Hematopoietic multipotent progenitor cell treated with erythropoietin and hydrocortisone succinate and interleukin-3 and kit ligand, for 6 days (in vitro differentiated cells): ENCODE data around the gene UBE3C.
"Not testable (repeated sequence)": the region's sequence is repeated elsewhere in the genome, so short reads cannot be mapped to it uniquely, and the experiment has no call there.

Experiments used
- DNase-seq: peaks from one replicate; pipeline ENCODE4 v3.0.0-alpha.2; 2015

UBE3C gene

DNA sequence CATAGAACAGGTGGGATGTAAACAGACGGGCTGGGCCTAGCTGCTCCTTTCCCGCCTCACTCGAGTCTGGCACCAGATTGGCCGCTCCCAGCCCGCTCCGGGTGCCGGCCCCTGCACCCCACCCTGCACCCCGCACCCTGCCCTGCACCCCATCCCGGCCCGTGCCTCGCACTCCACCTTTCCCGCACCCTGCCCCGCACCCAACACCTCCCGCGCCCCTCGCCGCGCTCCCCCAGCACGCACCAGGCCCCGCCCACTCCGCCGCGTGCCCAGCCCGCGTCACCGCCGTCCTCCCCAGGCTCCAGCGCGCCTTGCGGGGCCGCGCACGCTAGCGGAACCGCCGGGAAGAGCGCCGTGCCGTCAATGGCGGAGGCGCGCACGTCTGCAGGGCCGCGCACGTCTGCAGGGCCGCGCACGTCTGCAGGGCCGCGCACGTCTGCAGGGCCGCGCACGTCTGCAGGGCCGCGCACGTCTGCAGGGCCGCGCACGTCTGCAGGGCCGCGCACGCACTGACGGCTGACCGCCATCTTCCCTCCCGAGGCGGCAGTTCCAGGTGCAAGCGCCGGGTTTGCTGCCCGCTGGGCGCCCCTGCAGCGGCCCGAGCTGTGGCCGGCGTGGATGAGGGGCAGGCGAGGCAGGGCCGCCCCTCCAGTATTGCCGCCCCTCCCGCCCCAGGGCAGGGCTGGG is at the start of gene UBE3C:
TSS of gene UBE3C (plus strand) at position 503 of the 687 bp plus-strand sequence. CDS start 347 bp downstream, outside the sequence.
- peak; percentile 92 for DNase-seq

GRCh38 chr7:157089100-157089610 is 49.6 kb upstream of the UBE3C start:
- DNase-seq = no peak

DNA sequence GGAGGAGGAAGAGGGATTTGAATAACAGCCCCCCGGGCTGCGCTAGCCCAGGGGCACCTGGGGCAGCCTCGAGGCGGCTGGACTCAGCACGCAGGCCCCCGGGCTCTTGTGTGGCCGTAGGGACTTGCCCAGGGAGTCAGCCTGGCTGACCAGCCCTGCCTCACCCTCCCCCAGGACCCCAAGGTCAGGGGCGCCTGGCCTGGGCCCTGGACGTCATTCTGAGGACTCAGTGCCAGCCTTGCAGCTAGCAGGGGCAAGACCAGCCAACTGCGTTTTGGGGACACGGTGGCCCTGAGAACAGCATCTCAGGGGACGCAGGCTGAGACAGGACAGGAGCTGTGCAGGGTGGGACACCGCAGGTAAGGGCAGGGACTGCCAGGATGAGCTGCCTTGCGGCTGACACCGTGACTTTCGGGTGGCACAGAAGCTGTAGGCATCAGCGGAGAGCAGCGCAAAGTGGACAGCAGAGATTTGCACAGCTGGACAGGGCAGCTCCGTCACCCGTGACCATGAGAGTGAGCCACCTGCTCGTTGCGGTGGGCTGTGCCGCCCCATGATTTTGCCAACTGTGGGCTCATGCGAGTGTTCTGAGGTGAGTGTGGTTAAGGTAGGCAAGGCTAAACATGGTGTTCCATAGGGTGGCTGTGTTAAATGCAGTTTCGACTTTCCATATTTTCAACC is 48.1 kb upstream of the UBE3C start:
- DNase-seq = no peak

DNA sequence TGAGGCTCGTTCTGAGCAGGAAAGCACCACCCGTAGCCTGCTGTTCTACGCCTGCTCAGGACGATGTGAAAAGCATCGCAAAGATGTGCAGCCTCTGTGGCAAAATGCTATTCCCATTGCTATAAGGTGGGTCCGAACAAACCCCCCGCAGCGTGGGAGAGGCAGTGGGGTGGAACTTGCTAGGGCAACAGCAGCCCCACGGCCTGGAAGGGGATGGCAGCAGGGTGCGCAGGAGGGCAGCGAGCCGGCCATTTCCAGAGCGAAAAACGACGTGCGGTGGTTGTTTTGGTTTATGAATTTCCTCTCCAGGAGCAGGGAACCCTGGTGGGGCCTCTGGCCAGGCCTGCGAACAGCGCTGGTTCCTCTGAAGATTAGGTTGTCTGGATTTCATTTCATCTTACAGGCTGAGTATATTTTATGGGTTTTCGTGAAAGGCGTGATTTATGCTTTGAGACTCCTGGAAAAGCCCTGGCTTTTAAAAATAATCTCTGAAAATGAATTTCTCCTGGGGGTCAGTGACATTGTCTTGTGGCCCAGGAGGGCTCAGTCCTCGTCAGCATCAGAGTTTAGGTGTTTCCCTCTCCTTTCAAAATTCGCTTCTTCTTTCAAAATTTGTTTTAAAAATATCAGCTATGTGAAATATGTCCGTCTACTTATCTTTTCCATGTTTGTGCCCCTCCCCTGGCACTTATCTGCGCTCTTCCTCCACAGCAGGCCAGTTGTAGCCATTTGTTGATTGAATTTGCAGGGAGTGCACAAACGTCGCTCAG is 42.3 kb upstream of the UBE3C start:
- DNase-seq = no peak

GRCh38 chr7:157097056-157097329 is 41.7 kb upstream of the UBE3C start:
- DNase-seq = no peak

- DNase-seq = no peak
Observed at GRCh38 chr7:157097569-157097968, 41.2 kb upstream of the UBE3C start.

- not testable (repeated sequence) for DNase-seq
Observed at GRCh38 chr7:157100005-157100404, 38.7 kb upstream of the UBE3C start.

GRCh38 chr7:157103641-157104040 is 35.1 kb upstream of the UBE3C start:
- not testable (repeated sequence) for DNase-seq

GRCh38 chr7:157111311-157111710 is 27.4 kb upstream of the UBE3C start:
- no peak for DNase-seq

- DNase-seq = no peak
Observed at GRCh38 chr7:157112706-157113105, 26.0 kb upstream of the UBE3C start.

DNA sequence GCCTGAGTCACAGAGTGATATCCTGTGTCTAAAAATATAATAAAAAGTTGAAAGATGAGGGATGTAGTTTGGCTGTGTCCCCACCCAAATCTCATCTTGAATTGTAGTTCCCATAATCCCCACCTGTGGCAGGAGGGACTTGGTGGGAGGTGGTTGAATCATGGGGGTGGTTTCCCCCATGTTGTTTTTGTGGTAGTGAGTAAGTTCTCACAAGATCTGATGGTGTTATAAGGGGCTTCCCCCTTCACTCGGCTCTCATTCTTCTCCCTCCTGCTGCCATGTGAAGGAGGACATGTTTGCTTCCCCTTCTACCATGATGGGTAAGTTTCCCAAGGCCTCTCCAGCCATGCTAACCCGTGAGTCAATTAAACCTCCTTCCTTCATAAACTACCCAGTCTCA is 25.1 kb upstream of the UBE3C start:
- no peak for DNase-seq

DNA sequence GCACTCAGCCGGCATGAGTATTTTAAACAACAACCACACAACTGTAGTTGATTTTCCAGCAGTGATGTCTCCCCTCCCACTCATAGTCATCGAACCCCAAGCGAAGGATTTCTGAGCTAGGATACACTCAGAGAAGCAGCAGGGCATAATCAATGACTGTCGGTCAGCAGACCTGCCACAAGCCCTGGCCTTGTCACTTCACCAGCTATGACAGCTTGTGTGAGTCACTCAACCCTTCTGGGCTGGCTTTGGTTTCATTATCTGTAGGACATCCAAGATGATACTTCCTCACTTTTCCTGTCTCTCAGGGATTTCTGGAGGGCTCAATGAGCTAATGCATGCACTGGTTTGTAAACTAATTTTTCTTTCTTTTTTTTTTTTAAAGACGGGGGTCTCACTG is 22.0 kb upstream of the UBE3C start:
- DNase-seq = no peak

DNA sequence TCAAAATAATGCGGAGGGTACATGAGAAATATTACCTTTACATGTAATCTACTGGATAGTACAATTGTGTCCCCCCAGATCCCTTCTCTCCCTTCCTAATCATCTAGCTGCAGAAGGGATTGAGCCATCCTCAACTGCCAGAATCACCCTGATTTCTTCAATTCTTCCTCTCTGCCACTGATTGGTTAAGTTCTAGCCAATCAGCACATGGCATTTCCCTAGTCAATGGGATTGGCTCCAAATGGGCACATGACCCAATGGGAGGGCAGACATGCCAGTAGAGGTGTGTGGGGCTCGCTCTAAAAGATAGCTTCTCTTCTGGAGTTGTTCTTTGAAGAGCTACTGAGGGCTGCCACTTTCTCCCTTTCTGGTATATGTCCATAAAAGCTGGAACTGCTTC is 20.9 kb upstream of the UBE3C start:
- no peak for DNase-seq

- DNase-seq = no peak
Observed at GRCh38 chr7:157120181-157120580, 18.5 kb upstream of the UBE3C start.

DNA sequence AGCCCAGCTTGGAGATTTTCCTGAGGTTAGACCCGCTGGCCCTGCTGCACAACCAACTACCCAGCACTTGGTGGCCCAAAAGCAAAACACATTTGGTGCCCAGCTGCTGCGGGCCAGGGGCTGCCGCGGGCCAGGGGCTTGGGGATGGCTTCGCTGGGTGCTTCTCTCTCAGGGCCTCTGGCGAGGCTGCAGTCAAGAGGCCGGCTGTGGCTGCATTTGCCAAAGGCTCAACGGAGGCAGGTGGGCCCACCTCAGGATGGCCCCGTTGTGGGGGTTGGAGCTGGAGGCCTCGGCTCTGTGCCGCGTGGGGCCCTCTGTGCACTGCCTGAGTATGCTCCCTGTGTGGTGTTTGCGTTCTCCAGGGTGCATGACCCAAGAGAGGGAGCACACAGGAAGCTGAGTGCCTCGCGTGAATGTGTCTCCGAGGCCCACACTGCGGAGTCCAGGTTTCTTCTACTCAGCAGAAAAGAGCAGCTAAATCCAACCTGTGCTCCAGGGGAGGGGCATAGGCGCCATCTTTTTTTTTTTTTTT is 17.5 kb upstream of the UBE3C start:
- no peak for DNase-seq

DNA sequence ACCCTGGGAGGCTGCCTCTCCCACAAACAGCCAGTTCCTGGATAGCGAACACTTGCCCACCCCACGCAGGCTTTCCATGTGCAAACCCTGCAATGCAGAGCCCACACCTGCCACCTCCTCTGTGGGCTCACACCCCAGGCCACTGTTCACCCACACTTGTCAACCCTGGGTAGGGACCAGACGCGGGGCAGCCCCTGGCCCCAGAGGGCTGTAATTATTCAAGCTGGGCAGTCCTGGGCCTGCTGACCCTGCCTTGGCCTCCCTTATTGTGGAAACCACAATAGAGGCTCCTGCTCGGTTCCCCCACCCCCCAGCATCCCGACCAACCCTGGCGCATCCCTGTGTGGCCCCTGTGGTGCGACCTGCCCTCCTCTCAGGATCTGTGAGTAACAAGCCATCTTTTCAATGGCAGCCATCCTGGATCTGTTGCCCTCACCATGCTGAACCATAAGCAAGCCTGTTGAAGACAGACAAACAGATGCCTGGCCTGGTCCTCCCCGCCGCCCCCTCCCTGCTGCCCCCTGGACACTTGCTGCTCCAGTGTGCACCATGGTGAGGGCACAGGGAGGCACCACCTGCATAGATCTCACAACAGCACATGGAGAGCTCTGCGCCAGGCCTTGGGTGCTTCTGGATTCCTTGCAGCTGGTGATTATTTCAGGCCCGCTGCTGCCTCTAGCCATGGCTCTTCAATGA is 15.8 kb upstream of the UBE3C start:
- no peak for DNase-seq

DNA sequence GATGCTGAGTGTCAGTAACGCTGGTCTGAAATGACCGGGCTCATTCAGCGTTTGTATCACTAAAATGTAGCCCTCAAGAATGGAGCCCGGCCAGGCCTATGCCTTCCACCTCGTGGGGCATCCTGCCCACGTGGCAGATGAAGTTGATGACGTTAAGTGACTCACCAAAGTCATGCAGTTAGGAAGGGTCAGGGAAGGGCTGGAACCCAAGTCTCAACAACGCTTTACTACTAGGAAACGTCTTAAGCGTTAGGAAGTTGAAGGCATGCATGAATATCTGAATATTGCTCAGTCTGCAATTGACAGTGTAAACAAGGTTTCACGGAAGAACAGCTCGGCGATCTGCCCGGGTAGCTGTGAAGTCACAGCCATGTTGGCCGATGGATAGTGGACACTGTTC is 14.0 kb upstream of the UBE3C start:
- DNase-seq = no peak

DNA sequence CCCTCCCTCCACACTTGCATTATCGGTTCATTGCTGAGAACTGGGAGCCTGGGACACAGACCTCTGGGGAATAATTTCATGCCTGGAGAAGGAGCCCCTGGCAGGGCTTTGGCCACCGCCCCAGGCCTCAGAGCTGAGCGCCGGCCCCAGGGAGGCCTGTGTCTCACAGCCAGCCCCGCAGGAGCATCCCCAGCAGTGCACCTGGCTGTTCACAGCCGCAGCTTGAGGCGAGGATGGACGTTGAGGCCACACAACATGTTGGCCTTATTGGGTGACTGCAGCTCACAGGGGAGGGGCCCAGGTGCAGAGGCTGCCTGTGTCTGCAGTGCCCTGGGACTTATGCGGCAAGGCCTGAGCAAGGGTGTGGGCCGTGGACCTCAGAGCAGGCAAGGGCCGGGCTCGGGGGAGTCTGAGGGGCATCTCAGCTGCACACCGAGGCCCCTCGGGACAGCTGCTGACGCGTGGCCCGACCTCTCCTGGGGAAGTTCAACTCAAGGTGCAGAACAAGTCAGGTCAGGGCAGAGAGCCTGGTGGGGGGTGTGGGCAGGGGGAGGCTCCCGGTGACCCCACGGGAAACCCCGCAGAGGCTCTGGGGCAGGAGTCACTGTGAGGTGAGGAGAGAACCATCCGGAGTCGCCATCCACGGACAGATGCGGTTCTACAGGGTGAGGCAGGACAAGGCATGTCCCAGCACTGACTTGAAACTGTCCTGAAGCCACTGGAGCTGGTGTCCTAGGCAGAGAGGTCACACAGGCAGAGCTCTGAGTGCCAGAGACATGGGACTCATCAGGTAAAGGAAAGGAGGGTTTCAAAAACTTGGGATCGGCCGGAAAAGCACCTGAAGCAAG is 13.1 kb upstream of the UBE3C start:
- DNase-seq = no peak

DNA sequence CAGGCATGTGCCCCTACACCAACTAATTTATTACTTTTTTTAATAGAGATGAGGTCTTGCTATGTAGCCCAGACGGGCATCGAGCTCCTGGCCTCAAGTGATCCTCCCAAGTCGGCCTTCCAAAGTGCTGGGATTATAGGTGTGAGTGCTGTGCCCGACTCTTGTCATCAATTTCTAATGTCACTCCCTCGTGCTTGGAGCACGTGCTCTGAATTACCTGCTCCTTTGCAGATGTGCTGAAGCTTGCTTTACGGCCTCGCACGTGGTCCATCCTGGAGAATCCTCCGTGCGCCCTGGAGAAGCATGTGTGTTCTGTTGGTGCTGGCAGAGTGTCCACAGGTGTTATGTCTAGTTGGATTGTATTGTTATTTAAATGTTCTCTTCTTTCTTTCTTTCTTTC is 11.8 kb upstream of the UBE3C start:
- no peak for DNase-seq

- DNase-seq = no peak
Observed at GRCh38 chr7:157129200-157129599, 9.5 kb upstream of the UBE3C start.

DNA sequence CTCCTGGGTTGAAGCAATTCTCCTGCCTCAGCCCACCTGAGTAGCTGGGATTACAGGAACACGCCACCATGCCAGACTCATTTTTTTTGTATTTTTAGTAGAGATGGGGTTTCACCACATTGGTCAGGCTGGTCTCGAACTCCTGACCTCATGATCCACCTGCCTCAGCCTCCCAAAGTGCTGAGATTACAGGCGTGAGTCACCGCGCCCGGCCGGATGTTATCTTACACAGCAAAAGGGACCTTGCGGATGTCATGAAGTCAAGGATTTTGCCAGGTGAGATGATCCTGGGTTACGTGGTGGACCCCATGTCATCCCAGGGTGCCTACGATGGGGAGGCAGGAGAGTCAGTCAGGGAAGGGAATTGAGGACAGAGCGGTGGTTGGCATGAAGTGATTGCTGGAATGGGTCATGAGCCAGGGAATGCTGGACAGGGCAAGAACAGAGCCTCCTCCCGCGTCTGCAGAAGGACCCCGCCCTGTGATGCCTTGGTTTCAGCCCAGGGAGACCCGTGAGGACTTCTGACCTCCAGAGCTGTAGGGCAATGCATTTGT is 8.7 kb upstream of the UBE3C start:
- DNase-seq = no peak

GRCh38 chr7:157130849-157131248 is 7.9 kb upstream of the UBE3C start:
- not testable (repeated sequence) for DNase-seq
